Measurements from ENCODE around the gene GLRA2. TPM values are rescaled to one million over a fixed set of nuclear protein-coding genes. Genes with fewer than 3 reads are reported as not detected.

Gene GLRA2
- total RNA-seq, 6 experiments from 2014 or later: not detected

- Histone ChIP-seq H3K4me1 (no peaks in the 10 kb centered on the region), H3K4me3 (no peak overlapping the region), H3K36me3 (no peaks in the 10 kb centered on the region), H3K27me3 (no peaks in the 10 kb centered on the region), H3K9me3 (no peaks in the 10 kb centered on the region), H3K27ac (no peak overlapping the region)
- intact Hi-C loops (cut with DNase I): no loop called here
- DNase-seq (no peak), ATAC-seq (no peak)
- TF ChIP-seq, protein P1, sequence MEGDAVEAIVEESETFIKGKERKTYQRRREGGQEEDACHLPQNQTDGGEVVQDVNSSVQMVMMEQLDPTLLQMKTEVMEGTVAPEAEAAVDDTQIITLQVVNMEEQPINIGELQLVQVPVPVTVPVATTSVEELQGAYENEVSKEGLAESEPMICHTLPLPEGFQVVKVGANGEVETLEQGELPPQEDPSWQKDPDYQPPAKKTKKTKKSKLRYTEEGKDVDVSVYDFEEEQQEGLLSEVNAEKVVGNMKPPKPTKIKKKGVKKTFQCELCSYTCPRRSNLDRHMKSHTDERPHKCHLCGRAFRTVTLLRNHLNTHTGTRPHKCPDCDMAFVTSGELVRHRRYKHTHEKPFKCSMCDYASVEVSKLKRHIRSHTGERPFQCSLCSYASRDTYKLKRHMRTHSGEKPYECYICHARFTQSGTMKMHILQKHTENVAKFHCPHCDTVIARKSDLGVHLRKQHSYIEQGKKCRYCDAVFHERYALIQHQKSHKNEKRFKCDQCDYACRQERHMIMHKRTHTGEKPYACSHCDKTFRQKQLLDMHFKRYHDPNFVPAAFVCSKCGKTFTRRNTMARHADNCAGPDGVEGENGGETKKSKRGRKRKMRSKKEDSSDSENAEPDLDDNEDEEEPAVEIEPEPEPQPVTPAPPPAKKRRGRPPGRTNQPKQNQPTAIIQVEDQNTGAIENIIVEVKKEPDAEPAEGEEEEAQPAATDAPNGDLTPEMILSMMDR (IDR thresholded peaks at IDR 0.05): no peak
- no peak for TF ChIP-seq POLR2A (IDR thresholded peaks at IDR 0.05)
These were observed 172.8 kb downstream of the GLRA2 start for GRCh38 chrX:14702145-14702544.

DNA sequence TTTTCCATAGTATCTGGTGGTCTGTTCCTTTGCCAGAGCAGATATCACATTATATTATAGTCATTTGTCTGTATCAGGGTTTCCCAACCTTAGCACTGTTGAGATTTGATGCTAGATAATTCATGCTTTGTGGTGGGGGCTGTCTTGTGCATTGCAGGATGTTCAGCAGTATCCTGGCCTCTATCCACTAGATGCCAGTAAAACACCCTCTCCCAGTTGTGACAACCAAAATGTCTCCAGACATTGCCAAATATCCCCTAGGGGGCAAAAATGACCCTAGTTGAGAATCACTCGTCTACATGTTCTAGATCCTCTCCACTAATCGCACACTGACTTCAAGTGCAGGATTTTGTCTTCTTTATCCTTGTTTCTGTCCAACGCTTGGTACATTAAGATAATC, 182.8 kb downstream of the GLRA2 start:
- intact Hi-C loops (cut with DNase I): no loop called here
- H3K27ac ChIP-seq: no peak overlapping the region
- WGBS (ENCODE audit: insufficient coverage, low coverage, low lambda C conversion rate, missing lambda C conversion rate): 49% methylated on average over 3 of the region's 3 CpGs

DNA sequence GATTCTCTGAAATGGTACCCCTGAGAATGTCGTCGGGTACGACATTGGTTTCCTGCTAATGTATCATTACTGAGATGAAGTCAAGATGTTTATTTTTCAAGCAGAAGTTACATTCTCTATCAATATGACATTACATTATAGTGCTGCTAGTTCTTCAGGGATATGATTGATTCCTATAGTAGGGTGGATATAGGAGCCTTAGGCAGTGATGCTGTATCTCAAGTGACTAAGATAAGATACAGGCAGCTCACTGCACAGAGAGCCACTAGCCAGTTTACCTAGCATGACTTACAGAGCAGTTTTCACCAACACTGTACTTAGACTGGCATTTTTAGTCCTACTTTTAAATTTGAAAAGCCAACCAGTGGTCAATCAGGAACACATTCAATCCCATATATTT, 188.6 kb downstream of the GLRA2 start:
- no peaks in the 10 kb centered on the region for H3K36me3 ChIP-seq
- no peaks in the 10 kb centered on the region for H3K4me1 ChIP-seq
- intact Hi-C loops (cut with DNase I): no loop called here
- ATAC-seq (no peak), DNase-seq (no peak)
- 87% methylated on average over 3 of the region's 3 CpGs for WGBS (ENCODE audit: insufficient coverage, low coverage, low lambda C conversion rate, missing lambda C conversion rate)
- H3K9me3 ChIP-seq: no peaks in the 10 kb centered on the region
- no peak overlapping the region for H3K27ac ChIP-seq
- H3K4me3 ChIP-seq: no peak overlapping the region
- TF ChIP-seq, protein P1 (IDR thresholded peaks at IDR 0.05): no peak
- TF ChIP-seq POLR2A (IDR thresholded peaks at IDR 0.05): no peak
- peaks cover 0 to 5% of the 10 kb centered on the region in 2 donors for H3K27me3 ChIP-seq

More for the DNA sequence above, 182.8 kb downstream of the GLRA2 start:
- Histone ChIP-seq H3K36me3 (no peaks in the 10 kb centered on the region), H3K9me3 (no peaks in the 10 kb centered on the region), H3K27me3 (peaks cover 0 to 3% of the 10 kb centered on the region in 2 donors), H3K4me1 (no peaks in the 10 kb centered on the region), H3K4me3 (no peak overlapping the region)
- no peak for ATAC-seq
- TF ChIP-seq POLR2A (IDR thresholded peaks at IDR 0.05): no peak
- TF ChIP-seq, protein P1 (IDR thresholded peaks at IDR 0.05): no peak
- no peak for DNase-seq

DNA sequence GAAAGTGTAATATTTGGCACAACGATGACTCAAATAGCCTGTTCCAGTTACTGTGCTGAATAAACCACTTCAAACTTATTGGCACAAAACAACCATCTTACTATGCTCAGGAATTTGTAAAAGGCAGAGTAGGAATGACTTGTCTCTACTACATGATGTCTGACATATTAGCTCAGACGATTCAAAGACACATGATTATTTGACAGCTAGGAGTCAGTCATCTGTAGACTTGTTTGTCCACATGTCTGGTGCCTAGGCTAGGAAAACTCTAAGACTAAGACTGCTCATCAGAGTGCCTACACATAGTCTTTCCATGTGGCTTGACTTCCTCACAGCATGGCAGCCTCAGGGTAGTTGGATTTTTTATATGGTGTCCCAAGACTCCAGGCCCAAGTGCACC, 189.1 kb downstream of the GLRA2 start:
- Histone ChIP-seq H3K9me3 (no peaks in the 10 kb centered on the region), H3K4me1 (no peaks in the 10 kb centered on the region), H3K27ac (no peak overlapping the region), H3K36me3 (no peaks in the 10 kb centered on the region), H3K27me3 (peaks cover 0 to 5% of the 10 kb centered on the region in 2 donors), H3K4me3 (no peak overlapping the region)
- no peak for ATAC-seq
- no peak for DNase-seq
- intact Hi-C loops (cut with DNase I): no loop called here
- TF ChIP-seq, protein P1 (IDR thresholded peaks at IDR 0.05): no peak
- no peak for TF ChIP-seq POLR2A (IDR thresholded peaks at IDR 0.05)
- WGBS (ENCODE audit: insufficient coverage, low coverage, low lambda C conversion rate, missing lambda C conversion rate): 50% methylated on average over 1 of the region's 2 CpGs

DNA sequence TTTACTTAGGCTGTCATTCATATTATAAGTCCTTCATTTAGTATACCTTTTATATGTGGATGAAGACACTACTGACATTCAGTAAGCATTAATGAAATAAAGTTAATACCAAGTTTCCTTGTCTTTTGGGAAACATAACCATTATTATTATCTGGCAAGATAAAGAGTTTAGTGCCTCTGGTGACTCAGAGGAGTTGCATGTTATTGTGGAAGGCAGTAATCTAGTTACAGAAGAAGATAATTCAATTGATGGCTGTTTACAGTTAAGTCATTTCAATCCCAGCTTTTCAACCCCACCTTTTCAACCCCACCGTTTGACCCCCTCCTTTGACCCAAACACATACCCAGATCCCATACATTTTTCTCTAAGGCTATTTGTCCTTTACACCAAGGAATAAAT, 199.7 kb downstream of the GLRA2 start:
- Histone ChIP-seq H3K4me1 (no peaks in the 10 kb centered on the region), H3K4me3 (no peak overlapping the region), H3K36me3 (no peaks in the 10 kb centered on the region), H3K27me3 (no peaks in the 10 kb centered on the region), H3K9me3 (no peaks in the 10 kb centered on the region), H3K27ac (no peak overlapping the region)
- intact Hi-C loops (cut with DNase I): no loop called here
- no peak for ATAC-seq
- no peak for TF ChIP-seq POLR2A (IDR thresholded peaks at IDR 0.05)
- TF ChIP-seq, protein P1 (IDR thresholded peaks at IDR 0.05): no peak
- 45% methylated on average over 1 of the region's 1 CpG for WGBS (ENCODE audit: insufficient coverage, low coverage, low lambda C conversion rate, missing lambda C conversion rate)
- DNase-seq: no peak

All from right lobe of liver (tissue), 6 donors.